AG20443 (cell line): Measurements from ENCODE around the gene FOXI1.
A peak's percentile ranks its signal among the peaks of the same experiment; 100 is the strongest.

Experiments used
- DNase-seq: peaks from one replicate; pipeline ENCODE4 v3.0.0; 2012; ENCODE audit warnings: low spot score, mixed read lengths

Gene FOXI1

GRCh38 chr5:170150713-170151096, 45.0 kb downstream of the FOXI1 start:
- DNase-seq, result no peak

- DNase-seq, result peak; percentile 87
These were observed 45.6 kb downstream of the FOXI1 start for GRCh38 chr5:170151097-170151831.

GRCh38 chr5:170152767-170153166, 47.1 kb downstream of the FOXI1 start:
- DNase-seq, result no peak

GRCh38 chr5:170154297-170154696, 48.6 kb downstream of the FOXI1 start:
- DNase-seq, result no peak

GRCh38 chr5:170154744-170155143, 49.0 kb downstream of the FOXI1 start:
- DNase-seq, result no peak

- DNase-seq, result no peak
These were observed 50.1 kb downstream of the FOXI1 start for GRCh38 chr5:170155771-170156170.

- DNase-seq, result peak; percentile 86
These were observed 53.5 kb downstream of the FOXI1 start for GRCh38 chr5:170159101-170159698.
